GM23338 (cell line): ENCODE data around the gene FXYD6. TPM values are rescaled to one million over a fixed set of nuclear protein-coding genes. Genes with fewer than 3 reads are reported as not detected.

Experiments
- EZH2 ChIP-seq: fragments of 200-600 bp; sonication (generic); IDR thresholded peaks from one replicate; pipeline ENCODE4 v1.8.0; 2017; ENCODE audit warnings: antibody characterized with exemption, mild to moderate bottlenecking, low read depth; ENCODE audit not compliant: unreplicated experiment
- EZH2phosphoT487 ChIP-seq: fragments of 200-600 bp; sonication (generic); IDR thresholded peaks from one replicate; pipeline ENCODE4 v1.8.1; 2018; ENCODE audit warnings: antibody characterized with exemption; ENCODE audit not compliant: unreplicated experiment
- JUNB ChIP-seq: IDR thresholded peaks from one replicate; pipeline ENCODE4 v1.6.1; 2016; ENCODE audit warnings: antibody characterized with exemption; ENCODE audit not compliant: unreplicated experiment
- POLR2AphosphoS5 ChIP-seq: IDR thresholded peaks from 2 replicates; pipeline ENCODE4 v1.6.1; 2016; ENCODE audit warnings: antibody characterized with exemption, low read depth
- REST ChIP-seq: IDR thresholded peaks from one replicate; pipeline ENCODE4 v1.6.1; 2018; ENCODE audit warnings: antibody characterized with exemption; ENCODE audit not compliant: unreplicated experiment
- ZNF331 ChIP-seq: fragments of 250-450 bp; sonication (Bioruptor Pico); IDR thresholded peaks from 2 replicates; pipeline ENCODE4 v1.5.0; 2020; ENCODE audit warnings: low read depth, mild to moderate bottlenecking, moderate library complexity
- ZNF462 ChIP-seq: fragments of 250-450 bp; sonication (Bioruptor Pico); IDR thresholded peaks from 2 replicates; pipeline ENCODE4 v1.5.0; 2020; ENCODE audit warnings: mild to moderate bottlenecking, moderate library complexity
- polyA plus RNA-seq: library from polyadenylated mRNA; unstranded; fragments of >200 nt; fragmentation: Nextera tagmentation; extraction: Ambion mirVana; gene quantifications from 2 replicates; pipeline ENCODE4 v1.2.1, GENCODE V29; 2016
- total RNA-seq: library from RNA; depleted of rRNA; stranded (reverse); fragments of >200 nt; shearing (Covaris generic); gene quantifications from 2 replicates; pipeline ENCODE4 v1.2.3, GENCODE V29; 2014

FXYD6 gene
- total and polyA plus RNA-seq, 2 experiments from 2014 or later = 26.2 to 30.7 TPM

GRCh38 chr11:117863383-117863782 lies 13.1 kb downstream of the FXYD6 start (continued):
- TF ChIP-seq ZNF462 (CRISPR knock-in tag) (no peak), REST (no peak), JUNB (no peak), EZH2phosphoT487 (no peak), EZH2 (no peak), POLR2AphosphoS5 (no peak), ZNF331 (CRISPR knock-in tag) (no peak)
